B cell (primary cell): Measurements from ENCODE around the gene RMC1. TPM values are rescaled to one million over a fixed set of nuclear protein-coding genes. Genes with fewer than 3 reads are reported as not detected.

Experiments used
- ATAC-seq: fragments of 200-7000 bp; cut with Tn5 transposase; one replicate; pipeline ENCODE4 v1.10.0; 2021; ENCODE audit warnings: low read depth, mild to moderate bottlenecking, moderate number of reproducible peaks, moderate library complexity
- CTCF ChIA-PET: fragments of 350-600 bp; sonication (Branson Sonifier 250); formaldehyde crosslinking; loops from one replicate; lab custom pipeline; 2021; ENCODE audit warnings: antibody characterized with exemption, inconsistent platforms; lab: Charles Lee
- POLR2A ChIA-PET: fragments of 350-600 bp; sonication (Branson Sonifier 250); formaldehyde crosslinking; loops from one replicate; lab custom pipeline; 2021; ENCODE audit warnings: antibody characterized with exemption; lab: Charles Lee
- DNase-seq: peaks from one replicate; pipeline ENCODE4 v3.0.0; 2013
- H2AFZ ChIP-seq: 2 replicates; pipeline ENCODE4 v1.6.1; 2012; ENCODE audit warnings: mild to moderate bottlenecking, low read depth, low read length; ENCODE audit not compliant: insufficient read depth, poor library complexity, severe bottlenecking
- H3K27ac ChIP-seq, 2 donors: 1 replicate in 1 of 2; 2 replicates in 1 of 2; pipeline ENCODE4 v1.5.1; 2012 to 2013; ENCODE audit warnings: low read length in 2 of 2, mild to moderate bottlenecking in 2 of 2, moderate library complexity in 1 of 2
- H3K27me3 ChIP-seq, 4 experiments: fragments of 200-600 bp in 1 of 4; sonication (generic) in 1 of 4; replicated peaks in 1 of 4; 1 replicate in 2 of 4; 2 replicates in 2 of 4; pipeline versions ENCODE4 v1.6.1 to v1.7.0; 2013 to 2016; ENCODE audit warnings: low read length in 3 of 4, mild to moderate bottlenecking in 2 of 4, mixed read lengths in 1 of 4, moderate library complexity in 1 of 4; ENCODE audit not compliant: insufficient read depth in 4 of 4, control insufficient read depth in 3 of 4; ENCODE audit errors: control extremely low read depth in 1 of 4
- H3K36me3 ChIP-seq, 2 experiments: replicated peaks in 1 of 2; 1 replicate in 1 of 2; 2 replicates in 1 of 2; pipeline versions ENCODE4 v1.6.1 to v1.7.1; 2013; ENCODE audit warnings: low read length in 1 of 2; ENCODE audit not compliant: insufficient read depth in 2 of 2, control insufficient read depth in 1 of 2; ENCODE audit errors: control extremely low read depth in 1 of 2, extremely low read depth in 1 of 2
- H3K4me1 ChIP-seq, 2 donors: fragments of 200-600 bp in 1 of 2; sonication (generic) in 1 of 2; 1 replicate in 1 of 2; 2 replicates in 1 of 2; pipeline versions ENCODE4 v1.5.1 to v1.6.1; 2013 to 2017; ENCODE audit warnings: low read length in 2 of 2; ENCODE audit not compliant: control insufficient read depth in 2 of 2, insufficient read depth in 2 of 2
- H3K4me2 ChIP-seq: replicated peaks from 2 replicates; pipeline ENCODE3; 2012; ENCODE audit warnings: mild to moderate bottlenecking, low read depth, low read length; ENCODE audit not compliant: poor library complexity, severe bottlenecking
- H3K4me3 ChIP-seq, 5 experiments: fragments of 200-600 bp in 1 of 5; sonication (generic) in 1 of 5; 1 replicate in 3 of 5; 2 replicates in 2 of 5; pipeline versions ENCODE4 v1.5.1 to v1.7.0; 2011 to 2016; ENCODE audit warnings: low read length in 4 of 5, mild to moderate bottlenecking in 4 of 5, low read depth in 2 of 5, control low read depth in 1 of 5, moderate library complexity in 1 of 5; ENCODE audit not compliant: insufficient read depth in 1 of 5; ENCODE audit errors: control extremely low read depth in 1 of 5, extremely low read depth in 1 of 5
- H3K79me2 ChIP-seq: fragments of 200-600 bp; sonication (generic); one replicate; pipeline ENCODE4 v1.6.0; 2016; ENCODE audit warnings: low read length; ENCODE audit not compliant: control insufficient read depth, insufficient read depth
- H3K9ac ChIP-seq: fragments of 200-600 bp; sonication (generic); 2 replicates; pipeline ENCODE4 v1.6.1; 2017; ENCODE audit warnings: mild to moderate bottlenecking, low read length, moderate library complexity
- H3K9me3 ChIP-seq, 3 donors: one replicate each; pipeline versions ENCODE4 v1.6.1 to v1.7.1; 2013; ENCODE audit warnings: low read length in 2 of 3; ENCODE audit not compliant: control insufficient read depth in 2 of 3, insufficient read depth in 1 of 3; ENCODE audit errors: control extremely low read depth in 1 of 3
- H4K20me1 ChIP-seq: 2 replicates; pipeline ENCODE4 v1.6.0; 2012; ENCODE audit warnings: mild to moderate bottlenecking, low read length; ENCODE audit not compliant: insufficient read depth, control insufficient read depth, poor library complexity, severe bottlenecking
- H3K27ac Mint-ChIP-seq: one replicate; pipeline ENCODE4 v1.8.0; 2021; ENCODE audit warnings: mixed read lengths
- H3K27me3 Mint-ChIP-seq: one replicate; pipeline ENCODE4 v1.8.0; 2021; ENCODE audit warnings: mixed read lengths
- H3K4me1 Mint-ChIP-seq: one replicate; pipeline ENCODE4 v1.8.0; 2021; ENCODE audit warnings: mixed read lengths
- H3K4me3 Mint-ChIP-seq: one replicate; pipeline ENCODE4 v1.8.0; 2021; ENCODE audit warnings: mixed read lengths
- H3K9me3 Mint-ChIP-seq: one replicate; pipeline ENCODE4 v1.8.0; 2022; ENCODE audit warnings: mixed read lengths; ENCODE audit not compliant: insufficient read depth
- CTCF ChIP-seq: fragments of 200-600 bp; IDR thresholded peaks from one replicate; pipeline ENCODE4 v1.8.0; 2022; ENCODE audit warnings: antibody characterized with exemption, mild to moderate bottlenecking
- EZH2 ChIP-seq: IDR thresholded peaks from 2 replicates; pipeline ENCODE4 v1.6.1; 2012; ENCODE audit warnings: borderline replicate concordance, low read depth, mild to moderate bottlenecking, moderate library complexity, low read length; ENCODE audit not compliant: insufficient read depth, poor library complexity, severe bottlenecking
- WGBS: methylation state at CpG from one replicate; pipeline ENCODE4 v1.1.5; 2013; ENCODE audit warnings: missing lambda C conversion rate; ENCODE audit not compliant: insufficient coverage; 5-methylcytosine and 5-hydroxymethylcytosine counted together
- intact Hi-C: fragments of 100-400 bp; cut with micrococcal nuclease; formaldehyde crosslinking; loops from one replicate; pipeline ENCODE4 v1.10.0; 2022
- polyA plus RNA-seq: library from polyadenylated mRNA; depleted of rRNA; stranded (reverse); fragments of >200 nt; gene quantifications from 2 replicates; pipeline ENCODE4 v1.2.3, GENCODE V29; 2012
- total RNA-seq, 2 donors: library from RNA; stranded (reverse); fragments of 120-200 nt in 1 of 2; gene quantifications; 1 replicate in 1 of 2; 2 replicates in 1 of 2; pipeline versions ENCODE4 v1.2.3 to v1.2.4, GENCODE V29; 2013 to 2022

RMC1 gene
- total and polyA plus RNA-seq, 2 donors (not counting 1 experiment from before 2014, with no cell fraction given): 77.3 to 137 TPM

GRCh38 chr18:23484561-23485182 lies 18.6 kb upstream of the RMC1 start:
- H3K4me3 Mint-ChIP-seq: no peak overlapping the region
- H3K9me3 Mint-ChIP-seq: no peaks in the 10 kb centered on the region
- WGBS: 80% methylated on average over 2 of the region's 8 CpGs
- no peak for DNase-seq
- TF ChIP-seq EZH2 (no peak), CTCF (no peak)
- H3K4me2 ChIP-seq: no peak overlapping the region
- ChIA-PET CTCF (interaction anchor here (1.2 to 5.2 kb wide), 2 partner anchors 13 to 31 kb away, joined by 4 to 61 read pairs; partner anchors contain the start of gene RIOK3), POLR2A (interaction anchor here (0.6 to 0.9 kb wide), 2 partner anchors 12 to 615 kb away, joined by 3 to 4 read pairs; no protein-coding TSS in a partner anchor)
- ATAC-seq: no peak
- no peak overlapping the region for H2AFZ ChIP-seq
- H3K27me3 Mint-ChIP-seq: no peaks in the 10 kb centered on the region
- H3K27me3 ChIP-seq: no peaks in the 10 kb centered on the region
- no peaks in the 10 kb centered on the region for H3K9me3 ChIP-seq
- H3K79me2 ChIP-seq: peaks cover 17% of the 10 kb centered on the region
- H3K27ac ChIP-seq: peak overlapping the region in 1 of 2 donors; percentile 76
- no peak overlapping the region for H3K4me3 ChIP-seq
- no peaks in the 10 kb centered on the region for H4K20me1 ChIP-seq
- no peak overlapping the region for H3K9ac ChIP-seq
- H3K4me1 ChIP-seq: peaks cover 62 to 71% of the 10 kb centered on the region in 2 donors
- intact Hi-C loops: no loop called here
- peak overlapping the region; percentile 72 for H3K27ac Mint-ChIP-seq
- peaks cover 9 to 18% of the 10 kb centered on the region in 2 experiments for H3K36me3 ChIP-seq
- peaks cover 64% of the 10 kb centered on the region for H3K4me1 Mint-ChIP-seq

DNA sequence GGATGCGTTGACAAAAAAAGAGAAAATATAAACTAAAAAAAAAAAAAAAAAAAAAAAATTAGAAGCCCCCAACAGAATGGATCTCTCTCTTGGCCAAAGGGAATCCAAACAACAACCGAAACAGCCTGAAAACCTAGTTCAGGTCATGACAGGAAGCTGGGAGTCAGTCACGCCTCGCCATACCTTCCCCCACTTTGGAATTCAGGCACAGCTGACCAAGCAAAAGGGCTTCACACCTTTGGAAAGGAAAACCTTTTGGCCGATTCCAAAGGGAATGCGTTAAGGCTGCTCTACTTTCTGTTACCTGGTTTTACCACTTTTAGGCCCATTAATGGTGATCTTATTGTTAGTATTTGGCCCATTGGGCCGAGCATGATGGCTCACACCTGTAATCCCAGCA lies 17.9 kb upstream of the RMC1 start:
- peak overlapping the region in 1 of 2 donors; percentile 76 for H3K27ac ChIP-seq
- H4K20me1 ChIP-seq: no peaks in the 10 kb centered on the region
- WGBS: 100% methylated on average over 4 of the region's 7 CpGs
- CTCF ChIA-PET: interaction anchor here (0.7 to 5.2 kb wide), 4 partner anchors 12 to 504 kb away, joined by 3 to 61 read pairs (median 4); partner anchors contain the start of gene RIOK3
- H2AFZ ChIP-seq: no peak overlapping the region
- H3K4me3 ChIP-seq: no peak overlapping the region
- peaks cover 64 to 73% of the 10 kb centered on the region in 2 donors for H3K4me1 ChIP-seq
- peaks cover 7 to 15% of the 10 kb centered on the region in 2 experiments for H3K36me3 ChIP-seq
- Mint-ChIP-seq H3K4me1 (peaks cover 61% of the 10 kb centered on the region), H3K27me3 (no peaks in the 10 kb centered on the region), H3K9me3 (no peaks in the 10 kb centered on the region), H3K27ac (peak overlapping the region; percentile 71), H3K4me3 (no peak overlapping the region)
- intact Hi-C loops: no loop called here
- POLR2A ChIA-PET: interaction anchor here (0.7 kb wide), 1 partner anchor 62 kb away, joined by 3 read pairs; no protein-coding TSS in a partner anchor
- DNase-seq (no peak), ATAC-seq (no peak)
- no peaks in the 10 kb centered on the region for H3K27me3 ChIP-seq
- peaks cover 24% of the 10 kb centered on the region for H3K79me2 ChIP-seq
- H3K4me2 ChIP-seq: no peak overlapping the region
- H3K9ac ChIP-seq: no peak overlapping the region
- H3K9me3 ChIP-seq: peaks cover 0 to 3% (median 0%) of the 10 kb centered on the region in 3 donors
- TF ChIP-seq CTCF (no peak), EZH2 (no peak)
